ENCODE results near the gene SNX25.

The SNX25 gene

DNA sequence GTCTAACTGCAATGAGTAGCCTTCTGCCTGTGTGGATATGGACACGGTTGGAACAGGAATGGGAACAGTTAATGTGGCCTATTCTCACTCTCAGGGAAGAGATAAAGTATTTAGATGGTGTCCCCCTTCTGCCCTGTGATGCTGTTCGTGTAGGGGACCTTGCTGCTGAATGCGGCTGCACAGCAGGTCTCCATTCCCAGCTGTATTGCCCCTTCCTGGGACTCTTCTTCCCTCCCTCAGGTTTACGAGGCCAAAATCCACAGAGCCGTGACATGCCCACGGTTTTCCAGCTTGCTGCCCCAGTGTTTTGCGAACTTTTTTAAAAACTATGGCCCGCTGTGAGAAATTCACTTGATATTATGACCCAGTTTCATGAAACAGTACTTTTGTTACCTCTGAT, 50.3 kb downstream of the SNX25 start:
- no peak for DNase-seq (ENCODE audit: low read depth)
- TF ChIP-seq, protein P1, sequence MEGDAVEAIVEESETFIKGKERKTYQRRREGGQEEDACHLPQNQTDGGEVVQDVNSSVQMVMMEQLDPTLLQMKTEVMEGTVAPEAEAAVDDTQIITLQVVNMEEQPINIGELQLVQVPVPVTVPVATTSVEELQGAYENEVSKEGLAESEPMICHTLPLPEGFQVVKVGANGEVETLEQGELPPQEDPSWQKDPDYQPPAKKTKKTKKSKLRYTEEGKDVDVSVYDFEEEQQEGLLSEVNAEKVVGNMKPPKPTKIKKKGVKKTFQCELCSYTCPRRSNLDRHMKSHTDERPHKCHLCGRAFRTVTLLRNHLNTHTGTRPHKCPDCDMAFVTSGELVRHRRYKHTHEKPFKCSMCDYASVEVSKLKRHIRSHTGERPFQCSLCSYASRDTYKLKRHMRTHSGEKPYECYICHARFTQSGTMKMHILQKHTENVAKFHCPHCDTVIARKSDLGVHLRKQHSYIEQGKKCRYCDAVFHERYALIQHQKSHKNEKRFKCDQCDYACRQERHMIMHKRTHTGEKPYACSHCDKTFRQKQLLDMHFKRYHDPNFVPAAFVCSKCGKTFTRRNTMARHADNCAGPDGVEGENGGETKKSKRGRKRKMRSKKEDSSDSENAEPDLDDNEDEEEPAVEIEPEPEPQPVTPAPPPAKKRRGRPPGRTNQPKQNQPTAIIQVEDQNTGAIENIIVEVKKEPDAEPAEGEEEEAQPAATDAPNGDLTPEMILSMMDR (conservative IDR thresholded peaks at IDR 0.05; ENCODE audit: control insufficient read depth, insufficient read depth, low read depth, low read length): no peak
- no peak overlapping the region for H3K4me3 ChIP-seq (ENCODE audit: control insufficient read depth, low read depth, low read length)

DNA sequence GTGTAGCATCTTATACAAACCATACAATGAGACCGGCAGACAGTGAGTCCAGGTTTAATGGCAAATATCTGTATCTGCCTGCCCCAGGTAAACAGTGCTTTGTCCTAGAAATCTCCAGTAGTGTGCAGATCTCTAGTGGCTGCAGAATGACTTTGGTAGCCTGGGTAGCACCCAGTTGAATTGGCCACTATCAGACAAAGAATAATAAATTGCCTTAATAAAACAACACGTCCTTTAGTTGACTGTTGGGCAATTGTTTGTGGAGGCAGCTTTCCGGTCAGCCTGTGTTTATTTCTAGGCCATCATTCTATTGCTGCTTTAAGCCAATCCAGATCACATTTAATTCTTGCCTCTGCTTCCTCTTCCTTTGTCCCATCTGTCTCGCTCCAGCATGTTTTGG, 52.5 kb downstream of the SNX25 start:
- TF ChIP-seq, protein P1 (conservative IDR thresholded peaks at IDR 0.05; ENCODE audit: control insufficient read depth, insufficient read depth, low read depth, low read length): no peak
- no peak overlapping the region for H3K4me3 ChIP-seq (ENCODE audit: control insufficient read depth, low read depth, low read length)
- no peak for DNase-seq (ENCODE audit: low read depth)

DNA sequence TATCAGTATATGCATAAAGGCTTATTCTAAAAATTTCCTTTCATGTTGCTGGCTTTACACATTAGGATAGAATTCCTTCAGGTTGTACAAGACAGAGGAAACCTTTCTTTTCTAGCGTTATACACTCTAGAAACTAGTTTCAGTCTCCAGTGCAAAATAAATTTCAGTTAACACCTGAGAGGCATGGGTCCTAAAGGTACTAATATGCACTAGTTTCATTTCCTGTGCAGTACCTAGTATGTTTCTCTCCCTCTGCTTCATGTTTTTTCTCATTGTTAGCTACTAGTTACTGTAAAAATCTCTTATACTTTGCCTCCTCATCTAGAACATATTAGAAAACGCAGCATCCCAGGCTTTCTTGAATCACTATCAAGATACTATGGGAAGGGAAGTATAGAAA, 54.0 kb downstream of the SNX25 start:
- TF ChIP-seq, protein P1 (conservative IDR thresholded peaks at IDR 0.05; ENCODE audit: control insufficient read depth, insufficient read depth, low read depth, low read length): no peak
- no peak overlapping the region for H3K4me3 ChIP-seq (ENCODE audit: control insufficient read depth, low read depth, low read length)
- DNase-seq (ENCODE audit: low read depth): no peak

DNA sequence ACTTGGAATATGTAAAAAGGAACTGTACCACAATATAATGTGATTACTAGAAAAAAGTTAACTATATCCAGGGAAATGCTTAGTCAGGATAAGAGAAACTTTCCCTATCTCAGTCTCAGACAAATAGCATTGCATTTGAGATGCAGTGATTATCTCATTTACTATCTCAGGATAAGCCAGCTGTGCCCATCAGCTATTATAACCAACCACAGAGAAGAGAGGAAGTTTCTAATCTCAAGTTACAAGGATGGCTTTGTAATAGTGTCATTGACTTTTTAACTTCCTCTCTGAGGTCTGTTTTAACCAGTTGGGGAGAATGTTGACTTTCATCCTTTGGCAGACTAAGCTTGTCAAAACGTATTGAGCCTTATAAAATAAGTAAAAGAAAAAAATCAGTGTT, 56.5 kb downstream of the SNX25 start:
- no peak overlapping the region for H3K4me3 ChIP-seq (ENCODE audit: control insufficient read depth, low read depth, low read length)
- peak; percentile 55 for DNase-seq (ENCODE audit: low read depth)
- TF ChIP-seq, protein P1 (conservative IDR thresholded peaks at IDR 0.05; ENCODE audit: control insufficient read depth, insufficient read depth, low read depth, low read length): no peak

DNA sequence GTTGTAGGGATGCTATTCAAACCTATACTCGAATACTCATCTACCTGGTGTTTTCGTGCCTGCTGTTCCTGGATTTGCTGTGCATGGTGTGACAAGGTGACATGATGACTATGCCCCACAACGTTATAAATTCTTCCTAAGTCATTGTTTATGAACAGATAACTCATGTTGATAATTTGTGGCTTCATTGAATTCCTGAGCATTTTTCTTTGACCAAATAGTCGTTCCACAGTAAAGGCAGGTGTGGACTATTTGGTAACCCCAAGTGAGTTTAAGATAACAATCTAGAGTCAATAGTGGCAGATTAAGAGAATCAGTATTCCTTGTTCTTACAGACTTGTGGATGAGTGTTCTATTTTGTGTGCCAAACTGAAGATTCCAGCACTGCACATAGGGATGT, 59.9 kb downstream of the SNX25 start:
- DNase-seq (ENCODE audit: low read depth): no peak
- no peak overlapping the region for H3K4me3 ChIP-seq (ENCODE audit: control insufficient read depth, low read depth, low read length)
- TF ChIP-seq, protein P1 (conservative IDR thresholded peaks at IDR 0.05; ENCODE audit: control insufficient read depth, insufficient read depth, low read depth, low read length): no peak

DNA sequence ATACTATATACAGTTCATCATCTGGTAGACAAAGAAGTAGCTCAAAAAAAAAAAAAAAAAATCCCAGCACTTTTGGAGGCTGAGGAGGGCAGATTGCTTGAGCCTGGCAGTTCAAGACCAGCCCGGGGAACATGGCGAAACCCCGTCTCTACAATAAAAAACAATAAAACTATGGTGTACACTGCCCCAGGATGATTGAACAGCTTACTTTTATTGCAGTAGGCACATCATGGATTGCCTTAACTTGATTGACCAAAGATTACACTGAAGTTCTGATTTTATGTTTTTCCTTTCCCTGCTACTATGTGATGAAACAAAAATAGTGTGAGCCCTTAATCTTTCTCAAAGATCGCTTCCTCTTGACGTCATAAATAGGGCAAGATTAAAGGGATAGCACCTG, 60.6 kb downstream of the SNX25 start:
- TF ChIP-seq, protein P1 (conservative IDR thresholded peaks at IDR 0.05; ENCODE audit: control insufficient read depth, insufficient read depth, low read depth, low read length): no peak
- no peak for DNase-seq (ENCODE audit: low read depth)
- no peak overlapping the region for H3K4me3 ChIP-seq (ENCODE audit: control insufficient read depth, low read depth, low read length)

DNA sequence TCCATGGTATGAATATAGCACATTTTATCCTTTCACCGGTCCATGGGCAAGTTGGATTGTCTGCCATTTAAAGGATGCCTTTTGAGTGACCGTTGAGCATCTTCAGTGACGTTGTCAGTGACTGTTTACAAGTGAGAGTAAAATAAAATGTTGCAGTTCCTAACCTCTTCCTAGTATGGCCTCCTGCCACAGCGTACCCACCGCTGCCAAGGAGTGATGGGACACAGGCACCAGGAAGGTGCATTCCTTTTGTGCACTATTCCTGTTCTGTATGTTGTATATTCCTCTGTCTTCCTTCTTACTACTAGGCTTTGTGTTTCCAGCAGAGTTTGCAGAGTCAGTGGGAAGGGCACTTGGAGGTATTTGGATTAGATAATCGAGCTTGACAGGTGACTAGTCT, 61.5 kb downstream of the SNX25 start:
- no peak for DNase-seq (ENCODE audit: low read depth)
- H3K4me3 ChIP-seq (ENCODE audit: control insufficient read depth, low read depth, low read length): no peak overlapping the region
- TF ChIP-seq, protein P1 (conservative IDR thresholded peaks at IDR 0.05; ENCODE audit: control insufficient read depth, insufficient read depth, low read depth, low read length): no peak

Data from fibroblast of mammary gland (primary cell).